ENCODE results near the gene SLC25A48.

- TF ChIP-seq POLR2A (IDR thresholded peaks at IDR 0.05; ENCODE audit: low read depth, low read length) (no peak), POLR2AphosphoS5 (IDR thresholded peaks at IDR 0.05; ENCODE audit: low read depth, low read length) (no peak), TAF1 (IDR thresholded peaks at IDR 0.05; ENCODE audit: borderline replicate concordance, low read depth, low read length) (no peak)
Measured at GRCh38 chr5:135894789-135895188, 60.3 kb downstream of the SLC25A48 start.

Data from GM12892 (cell line).